H9 (cell line): ENCODE measurements around the gene PSMA6. TPM values are rescaled to one million over a fixed set of nuclear protein-coding genes. Genes with fewer than 3 reads are reported as not detected.

Experiments used
- DNase-seq: peaks from one replicate; pipeline ENCODE4 v3.0.0-alpha.2; 2017
- H2AFZ ChIP-seq: one replicate; pipeline ENCODE4 v1.6.1; 2013; ENCODE audit warnings: mild to moderate bottlenecking, low read length, control low read depth, moderate library complexity
- H2AK5ac ChIP-seq: 2 replicates; pipeline ENCODE4 v1.6.1; 2013; ENCODE audit warnings: low read length, control low read depth, mixed read lengths; ENCODE audit not compliant: insufficient read length
- H2BK120ac ChIP-seq: one replicate; pipeline ENCODE4 v1.6.1; 2013; ENCODE audit warnings: low read depth, mild to moderate bottlenecking, low read length, control low read depth, inconsistent platforms; ENCODE audit not compliant: poor library complexity, severe bottlenecking
- H2BK12ac ChIP-seq: 2 replicates; pipeline ENCODE4 v1.6.1; 2013; ENCODE audit warnings: low read length, control low read depth, mixed read lengths, low read depth; ENCODE audit not compliant: insufficient read length
- H2BK15ac ChIP-seq: 2 replicates; pipeline ENCODE4 v1.6.1; 2013; ENCODE audit warnings: low read depth, low read length, control low read depth
- H2BK20ac ChIP-seq: one replicate; pipeline ENCODE4 v1.6.1; 2013; ENCODE audit warnings: low read depth, mild to moderate bottlenecking, low read length, control low read depth, inconsistent platforms; ENCODE audit not compliant: poor library complexity, severe bottlenecking
- H2BK5ac ChIP-seq: 2 replicates; pipeline ENCODE4 v1.6.1; 2013; ENCODE audit warnings: low read length, control low read depth, mixed read lengths; ENCODE audit not compliant: insufficient read length
- H3K14ac ChIP-seq: 2 replicates; pipeline ENCODE4 v1.6.1; 2013; ENCODE audit warnings: low read length, control low read depth; ENCODE audit not compliant: insufficient read depth
- H3K18ac ChIP-seq: 2 replicates; pipeline ENCODE4 v1.6.1; 2013; ENCODE audit warnings: low read depth, mild to moderate bottlenecking, mixed read lengths, low read length, control low read depth; ENCODE audit not compliant: insufficient read length
- H3K23ac ChIP-seq: 2 replicates; pipeline ENCODE4 v1.6.1; 2013; ENCODE audit warnings: low read length, control low read depth, mixed read lengths, low read depth; ENCODE audit not compliant: insufficient read length
- H3K23me2 ChIP-seq: 2 replicates; pipeline ENCODE4 v1.6.1; 2013; ENCODE audit warnings: low read depth, mild to moderate bottlenecking, mixed read lengths, low read length, control low read depth; ENCODE audit not compliant: insufficient read length, poor library complexity, severe bottlenecking
- H3K27ac ChIP-seq: 2 replicates; pipeline ENCODE4 v1.5.1; 2013; ENCODE audit warnings: low read length, control low read depth, mixed read lengths, low read depth; ENCODE audit not compliant: insufficient read length
- H3K27me3 ChIP-seq: 2 replicates; pipeline ENCODE4 v1.6.1; 2013; ENCODE audit warnings: low read length, control low read depth, inconsistent platforms; ENCODE audit not compliant: insufficient read depth
- H3K4ac ChIP-seq: 2 replicates; pipeline ENCODE4 v1.6.1; 2013; ENCODE audit warnings: low read depth, mild to moderate bottlenecking, control low read depth, inconsistent platforms, low read length, moderate library complexity
- H3K4me1 ChIP-seq: 2 replicates; pipeline ENCODE4 v1.6.1; 2013; ENCODE audit warnings: low read length, control low read depth, inconsistent platforms; ENCODE audit not compliant: insufficient read depth
- H3K4me2 ChIP-seq: 2 replicates; pipeline ENCODE4 v1.6.1; 2013; ENCODE audit warnings: low read length, control low read depth, mixed read lengths; ENCODE audit not compliant: insufficient read length, insufficient read depth
- H3K56ac ChIP-seq: 2 replicates; pipeline ENCODE4 v1.6.1; 2013; ENCODE audit warnings: low read depth, mild to moderate bottlenecking, mixed read lengths, low read length, control low read depth; ENCODE audit not compliant: insufficient read length
- H3K79me1 ChIP-seq: 2 replicates; pipeline ENCODE4 v1.6.1; 2013; ENCODE audit warnings: low read depth, mild to moderate bottlenecking, moderate library complexity, low read length, control low read depth, inconsistent platforms; ENCODE audit not compliant: insufficient read depth, poor library complexity, severe bottlenecking
- H3K79me2 ChIP-seq: 2 replicates; pipeline ENCODE4 v1.6.1; 2013; ENCODE audit warnings: low read length, control low read depth, inconsistent platforms; ENCODE audit not compliant: insufficient read depth
- H3K9ac ChIP-seq: 2 replicates; pipeline ENCODE4 v1.6.1; 2013; ENCODE audit warnings: low read length, control low read depth, mixed read lengths; ENCODE audit not compliant: insufficient read length; ENCODE audit errors: extremely low read depth
- H3K9me3 ChIP-seq: one replicate; pipeline ENCODE4 v1.6.1; 2013; ENCODE audit warnings: low read depth, low read length, inconsistent platforms; ENCODE audit not compliant: control insufficient read depth
- H3T11ph ChIP-seq: one replicate; pipeline ENCODE4 v1.6.1; 2013; ENCODE audit warnings: mild to moderate bottlenecking, low read length, control low read depth, inconsistent platforms
- H4K20me1 ChIP-seq: one replicate; pipeline ENCODE4 v1.6.1; 2013; ENCODE audit not compliant: control insufficient read depth, insufficient read length, insufficient read depth
- H4K5ac ChIP-seq: 2 replicates; pipeline ENCODE4 v1.6.1; 2013; ENCODE audit warnings: low read depth, mild to moderate bottlenecking, mixed read lengths, low read length, control low read depth; ENCODE audit not compliant: insufficient read length
- H4K8ac ChIP-seq: replicated peaks from 2 replicates; pipeline ENCODE4 v1.6.1; 2013; ENCODE audit warnings: low read length, control low read depth, mixed read lengths, low read depth; ENCODE audit not compliant: insufficient read length
- H4K91ac ChIP-seq: 2 replicates; pipeline ENCODE4 v1.6.1; 2013; ENCODE audit warnings: low read depth, mild to moderate bottlenecking, moderate library complexity, mixed read lengths, low read length, control low read depth; ENCODE audit not compliant: insufficient read length
- H3K27ac Mint-ChIP-seq, 3 experiments: 2 replicates in 2 of 3; 3 replicates in 1 of 3; pipeline ENCODE4 v1.8.0; 2020 to 2021; ENCODE audit warnings: mixed read lengths in 3 of 3, mild to moderate bottlenecking in 1 of 3, moderate library complexity in 1 of 3
- H3K27me3 Mint-ChIP-seq: 2 replicates; pipeline ENCODE4 v1.8.0; 2021; ENCODE audit warnings: low read depth, mild to moderate bottlenecking, moderate library complexity, mixed read lengths
- H3K36me3 Mint-ChIP-seq, 3 experiments: 2 replicates in 2 of 3; 3 replicates in 1 of 3; pipeline ENCODE4 v1.8.0; 2020 to 2021; ENCODE audit warnings: low read depth in 3 of 3, mixed read lengths in 3 of 3; ENCODE audit not compliant: insufficient read depth in 1 of 3
- H3K4me1 Mint-ChIP-seq, 2 experiments: 2 replicates each; pipeline ENCODE4 v1.8.0; 2020; ENCODE audit warnings: mixed read lengths in 2 of 2
- H3K4me3 Mint-ChIP-seq, 2 experiments: 2 replicates in 1 of 2; 3 replicates in 1 of 2; pipeline ENCODE4 v1.8.0; 2020 to 2021; ENCODE audit warnings: mild to moderate bottlenecking in 2 of 2, mixed read lengths in 2 of 2, moderate library complexity in 1 of 2
- H3K9me3 Mint-ChIP-seq, 2 experiments: 2 replicates in 1 of 2; 3 replicates in 1 of 2; pipeline ENCODE4 v1.8.0; 2020; ENCODE audit warnings: mild to moderate bottlenecking in 2 of 2, mixed read lengths in 2 of 2, moderate library complexity in 1 of 2
- WGBS: extraction: QIAGEN DNeasy Blood & Tissue Kit; methylation state at CpG from one replicate; pipeline ENCODE4 v1.1.7; 2013; ENCODE audit warnings: missing lambda C conversion rate, low lambda C conversion rate, mixed read lengths; ENCODE audit not compliant: insufficient read length; ENCODE audit errors: extremely low coverage; 5-methylcytosine and 5-hydroxymethylcytosine counted together
- total RNA-seq: library from RNA; stranded (reverse); gene quantifications from 2 replicates; pipeline ENCODE4 v1.2.1, GENCODE V29; 2021
- TF ChIP-seq, protein P1 (sequence below): fragments of 200-600 bp; sonication (generic); conservative IDR thresholded peaks from 3 replicates; pipeline ENCODE4 v1.8.0; 2021; ENCODE audit warnings: antibody characterized with exemption, mild to moderate bottlenecking

Gene PSMA6
- total RNA-seq, 1 experiment from 2014 or later: 255 TPM

DNA sequence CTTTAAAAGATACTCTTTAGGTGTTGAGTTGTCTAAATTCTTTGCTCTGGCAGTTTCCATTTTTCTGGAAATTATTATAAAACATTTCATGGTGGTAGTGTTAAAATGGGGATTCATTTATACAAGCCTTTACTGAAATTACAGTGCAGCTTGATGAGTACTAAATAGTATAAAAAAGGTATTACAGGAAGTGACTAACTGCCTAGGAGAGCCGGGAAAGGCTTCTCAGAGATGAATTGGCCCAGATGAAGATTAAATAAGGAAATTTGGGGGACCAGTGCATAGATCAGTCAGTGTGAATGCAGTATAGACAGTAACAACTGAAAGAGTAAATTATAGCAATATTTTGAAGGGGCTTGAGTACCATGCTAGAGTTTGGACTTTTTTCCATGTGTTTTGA, 7.5 kb downstream of the PSMA6 start:
- no peak for DNase-seq
- TF ChIP-seq, protein P1, sequence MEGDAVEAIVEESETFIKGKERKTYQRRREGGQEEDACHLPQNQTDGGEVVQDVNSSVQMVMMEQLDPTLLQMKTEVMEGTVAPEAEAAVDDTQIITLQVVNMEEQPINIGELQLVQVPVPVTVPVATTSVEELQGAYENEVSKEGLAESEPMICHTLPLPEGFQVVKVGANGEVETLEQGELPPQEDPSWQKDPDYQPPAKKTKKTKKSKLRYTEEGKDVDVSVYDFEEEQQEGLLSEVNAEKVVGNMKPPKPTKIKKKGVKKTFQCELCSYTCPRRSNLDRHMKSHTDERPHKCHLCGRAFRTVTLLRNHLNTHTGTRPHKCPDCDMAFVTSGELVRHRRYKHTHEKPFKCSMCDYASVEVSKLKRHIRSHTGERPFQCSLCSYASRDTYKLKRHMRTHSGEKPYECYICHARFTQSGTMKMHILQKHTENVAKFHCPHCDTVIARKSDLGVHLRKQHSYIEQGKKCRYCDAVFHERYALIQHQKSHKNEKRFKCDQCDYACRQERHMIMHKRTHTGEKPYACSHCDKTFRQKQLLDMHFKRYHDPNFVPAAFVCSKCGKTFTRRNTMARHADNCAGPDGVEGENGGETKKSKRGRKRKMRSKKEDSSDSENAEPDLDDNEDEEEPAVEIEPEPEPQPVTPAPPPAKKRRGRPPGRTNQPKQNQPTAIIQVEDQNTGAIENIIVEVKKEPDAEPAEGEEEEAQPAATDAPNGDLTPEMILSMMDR: no peak
- Histone ChIP-seq H4K91ac (no peak overlapping the region), H2BK15ac (no peak overlapping the region), H3T11ph (no peak overlapping the region), H3K23me2 (no peaks in the 10 kb centered on the region), H2BK12ac (no peak overlapping the region), H3K4ac (no peak overlapping the region), H2BK120ac (no peak overlapping the region), H3K9me3 (no peaks in the 10 kb centered on the region), H3K18ac (no peak overlapping the region), H2BK5ac (no peak overlapping the region), H3K4me2 (no peak overlapping the region), H2AFZ (no peak overlapping the region), H2AK5ac (no peak overlapping the region), H3K27ac (no peak overlapping the region), H3K9ac (no peak overlapping the region), H4K20me1 (no peaks in the 10 kb centered on the region), H4K8ac (no peak overlapping the region), H3K79me2 (peaks cover 31% of the 10 kb centered on the region), H3K14ac (no peak overlapping the region), H3K79me1 (peaks cover 3% of the 10 kb centered on the region), H3K4me1 (peaks cover 2% of the 10 kb centered on the region; the same call in 1 of the 2 replicates), H2BK20ac (no peak overlapping the region), H3K56ac (no peak overlapping the region), H4K5ac (no peak overlapping the region), H3K23ac (no peak overlapping the region), H3K27me3 (no peaks in the 10 kb centered on the region)
- Mint-ChIP-seq H3K27me3 (no peaks in the 10 kb centered on the region), H3K4me1 (peaks cover 5 to 7% of the 10 kb centered on the region in 2 experiments; a peak in 3 of 4 replicates), H3K4me3 (no peak overlapping the region), H3K27ac (peak overlapping the region in 1 of 3 experiments; percentile 26; a peak in 1 of 7 replicates), H3K36me3 (peaks cover 2 to 6% (median 5%) of the 10 kb centered on the region in 3 experiments; a peak in 5 of 7 replicates), H3K9me3 (no peaks in the 10 kb centered on the region)
- WGBS: no CpG with 5 or more reads among the region's 1 CpG
